ENCODE results near the gene TBC1D22A. TPM values are rescaled to one million over a fixed set of nuclear protein-coding genes. Genes with fewer than 3 reads are reported as not detected.
A peak's percentile ranks its signal among the peaks of the same experiment; 100 is the strongest.

Gene TBC1D22A
- total RNA-seq, 4 donors from 2014 or later = 9.2 to 45.3 (median 22.8) TPM

DNA sequence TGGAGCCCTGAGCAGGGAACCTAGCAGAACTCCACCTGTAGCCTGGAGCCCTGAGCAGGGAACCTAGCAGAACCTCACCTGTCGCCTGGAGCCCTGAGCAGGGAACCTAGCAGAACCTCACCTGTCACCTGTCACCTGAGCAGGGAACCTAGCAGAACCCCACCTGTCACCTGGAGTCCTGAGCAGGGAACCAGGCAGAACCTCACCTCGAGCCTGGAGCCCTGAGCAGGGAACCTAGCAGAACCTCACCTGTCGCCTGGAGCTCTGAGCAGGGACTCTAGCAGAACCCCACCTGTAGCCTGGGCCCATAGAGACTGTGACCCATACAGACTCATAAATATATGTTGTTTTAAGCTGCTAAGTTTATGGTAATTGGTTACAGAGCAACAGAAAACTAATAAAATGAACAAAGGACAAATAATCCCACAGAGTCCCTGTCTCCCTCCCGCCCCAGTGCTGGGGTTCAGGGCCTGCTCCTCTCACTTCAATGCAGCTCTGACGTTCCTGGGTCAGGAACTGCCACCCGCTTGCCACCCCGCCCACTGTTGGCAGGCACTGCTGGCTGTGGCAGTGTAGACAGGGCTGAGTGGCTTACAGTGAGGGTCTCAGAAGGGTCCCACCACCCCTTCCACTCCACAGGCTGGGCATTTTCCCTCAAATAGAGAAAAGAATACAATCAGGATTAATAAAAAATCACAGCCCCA, 259.1 kb downstream of the TBC1D22A start:
- Histone ChIP-seq H3K27ac (peak overlapping the region in 1 of 2 donors; percentile 5), H3K36me3 (no peaks in the 10 kb centered on the region), H3K4me3 (no peak overlapping the region), H3K9me3 (no peaks in the 10 kb centered on the region), H3K4me1 (no peaks in the 10 kb centered on the region), H3K27me3 (no peaks in the 10 kb centered on the region)
- TF ChIP-seq POLR2A (IDR thresholded peaks at IDR 0.05) = no peak
- TF ChIP-seq, protein P1, sequence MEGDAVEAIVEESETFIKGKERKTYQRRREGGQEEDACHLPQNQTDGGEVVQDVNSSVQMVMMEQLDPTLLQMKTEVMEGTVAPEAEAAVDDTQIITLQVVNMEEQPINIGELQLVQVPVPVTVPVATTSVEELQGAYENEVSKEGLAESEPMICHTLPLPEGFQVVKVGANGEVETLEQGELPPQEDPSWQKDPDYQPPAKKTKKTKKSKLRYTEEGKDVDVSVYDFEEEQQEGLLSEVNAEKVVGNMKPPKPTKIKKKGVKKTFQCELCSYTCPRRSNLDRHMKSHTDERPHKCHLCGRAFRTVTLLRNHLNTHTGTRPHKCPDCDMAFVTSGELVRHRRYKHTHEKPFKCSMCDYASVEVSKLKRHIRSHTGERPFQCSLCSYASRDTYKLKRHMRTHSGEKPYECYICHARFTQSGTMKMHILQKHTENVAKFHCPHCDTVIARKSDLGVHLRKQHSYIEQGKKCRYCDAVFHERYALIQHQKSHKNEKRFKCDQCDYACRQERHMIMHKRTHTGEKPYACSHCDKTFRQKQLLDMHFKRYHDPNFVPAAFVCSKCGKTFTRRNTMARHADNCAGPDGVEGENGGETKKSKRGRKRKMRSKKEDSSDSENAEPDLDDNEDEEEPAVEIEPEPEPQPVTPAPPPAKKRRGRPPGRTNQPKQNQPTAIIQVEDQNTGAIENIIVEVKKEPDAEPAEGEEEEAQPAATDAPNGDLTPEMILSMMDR (IDR thresholded peaks at IDR 0.05) = no peak
- DNase-seq = no peak
- intact Hi-C loops (cut with DNase I; ENCODE audit: low total_unique reads) = no loop called here

DNA sequence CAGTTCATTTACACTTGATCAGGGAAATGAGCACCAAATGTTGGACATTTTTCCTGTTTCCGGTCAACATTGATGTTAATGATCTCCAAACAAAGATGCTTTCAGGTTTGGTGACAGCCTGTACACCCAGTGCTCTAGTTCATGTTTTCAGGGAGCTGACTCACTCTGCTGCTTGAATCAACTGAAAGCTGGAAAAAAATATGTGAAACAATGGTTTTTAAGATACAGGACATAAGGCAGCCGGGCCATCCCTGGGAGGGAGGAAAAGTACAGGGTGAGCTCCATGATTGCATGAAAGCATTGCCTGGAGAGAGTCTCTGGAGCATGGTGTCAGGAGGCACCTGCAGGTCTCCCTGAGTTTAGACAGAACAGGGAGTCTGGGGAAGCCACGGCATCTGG, 259.6 kb downstream of the TBC1D22A start:
- Histone ChIP-seq H3K4me3 (no peak overlapping the region), H3K27ac (peak overlapping the region in 1 of 2 donors; percentile 5), H3K36me3 (no peaks in the 10 kb centered on the region), H3K27me3 (no peaks in the 10 kb centered on the region), H3K9me3 (no peaks in the 10 kb centered on the region), H3K4me1 (no peaks in the 10 kb centered on the region)
- intact Hi-C loops (cut with DNase I; ENCODE audit: low total_unique reads) = no loop called here
- no peak for TF ChIP-seq POLR2A (IDR thresholded peaks at IDR 0.05)
- TF ChIP-seq, protein P1 (IDR thresholded peaks at IDR 0.05) = no peak
- DNase-seq = no peak

DNA sequence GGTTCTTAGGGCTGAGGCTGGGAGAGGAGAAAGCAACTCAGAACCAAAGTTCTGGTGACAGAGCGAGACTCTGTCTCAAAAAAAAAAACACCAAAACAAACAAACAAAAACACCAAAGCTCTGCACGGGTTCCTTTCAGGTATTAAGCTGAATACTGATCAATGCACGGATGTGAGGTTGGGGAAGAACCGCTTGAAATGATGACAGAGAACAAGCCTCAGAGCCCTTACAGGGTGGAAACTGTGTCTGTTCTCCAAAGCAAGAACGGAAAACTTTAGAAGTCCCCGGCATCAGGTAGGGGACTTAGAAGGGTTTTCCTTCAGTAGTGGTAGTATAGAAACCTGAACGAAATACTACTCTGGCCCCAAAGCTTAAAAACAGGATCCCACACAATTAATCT, 260.0 kb downstream of the TBC1D22A start:
- TF ChIP-seq POLR2A (IDR thresholded peaks at IDR 0.05) = no peak
- TF ChIP-seq, protein P1 (IDR thresholded peaks at IDR 0.05) = no peak

DNA sequence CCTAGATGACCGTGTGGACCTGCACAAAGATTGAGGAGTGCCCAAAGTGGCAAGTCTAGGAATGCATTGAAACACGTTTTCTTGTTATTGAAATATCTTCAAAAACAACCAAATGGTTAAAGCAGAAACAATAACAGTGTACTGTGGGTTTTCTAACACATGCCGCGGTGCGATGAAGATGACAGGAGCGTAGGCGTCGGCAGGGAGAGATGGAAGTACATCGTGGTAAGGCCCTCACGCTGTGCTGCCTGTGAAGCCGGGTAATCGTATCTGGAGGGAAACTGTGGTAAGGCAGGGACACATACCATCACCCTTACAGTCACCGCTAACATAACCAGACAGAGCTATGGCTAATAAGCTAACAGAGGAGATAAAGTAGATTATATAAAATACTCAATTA, 261.4 kb downstream of the TBC1D22A start:
- H3K36me3 ChIP-seq = no peaks in the 10 kb centered on the region
- no peak for DNase-seq
- TF ChIP-seq, protein P1 (IDR thresholded peaks at IDR 0.05) = no peak
- TF ChIP-seq POLR2A (IDR thresholded peaks at IDR 0.05) = no peak
- no peaks in the 10 kb centered on the region for H3K27me3 ChIP-seq
- no peak overlapping the region for H3K27ac ChIP-seq
- no peaks in the 10 kb centered on the region for H3K4me1 ChIP-seq
- H3K9me3 ChIP-seq = no peaks in the 10 kb centered on the region
- intact Hi-C loops (cut with DNase I; ENCODE audit: low total_unique reads) = no loop called here
- no peak overlapping the region for H3K4me3 ChIP-seq

More for the DNA sequence above, 260.0 kb downstream of the TBC1D22A start:
- H3K9me3 ChIP-seq = no peaks in the 10 kb centered on the region
- H3K4me3 ChIP-seq = no peak overlapping the region
- no peaks in the 10 kb centered on the region for H3K36me3 ChIP-seq
- H3K4me1 ChIP-seq = no peaks in the 10 kb centered on the region
- no peak overlapping the region for H3K27ac ChIP-seq
- no peak for DNase-seq
- intact Hi-C loops (cut with DNase I; ENCODE audit: low total_unique reads) = no loop called here
- H3K27me3 ChIP-seq = no peaks in the 10 kb centered on the region

DNA sequence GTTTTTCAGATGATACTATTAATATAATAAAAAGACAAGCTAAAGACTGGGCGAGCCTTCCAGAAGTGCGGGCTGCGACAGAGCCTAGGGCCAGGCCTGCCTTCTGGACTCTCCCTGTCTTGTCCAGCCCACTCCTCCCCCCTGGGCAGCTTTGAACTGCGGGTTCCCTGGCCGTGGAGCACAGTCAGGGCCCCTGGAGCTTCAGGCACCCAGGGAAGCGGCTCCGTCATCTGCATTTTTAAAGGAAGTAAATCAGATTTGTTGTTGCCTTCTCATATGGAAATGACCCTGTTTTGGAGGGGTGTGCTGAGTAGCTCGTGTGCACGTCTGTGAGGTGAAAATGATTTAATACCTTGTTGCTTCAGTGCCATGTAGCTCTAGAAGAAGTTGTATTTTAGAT, 265.3 kb downstream of the TBC1D22A start:
- no peak overlapping the region for H3K4me3 ChIP-seq
- DNase-seq = peak in 1 of 2 donors; percentile 70
- no peaks in the 10 kb centered on the region for H3K27me3 ChIP-seq
- TF ChIP-seq, protein P1 (IDR thresholded peaks at IDR 0.05) = no peak
- TF ChIP-seq POLR2A (IDR thresholded peaks at IDR 0.05) = no peak
- peaks cover 0 to 5% of the 10 kb centered on the region in 2 donors for H3K4me1 ChIP-seq
- H3K27ac ChIP-seq = peak overlapping the region; percentile 62 to 84
- intact Hi-C loops (cut with DNase I; ENCODE audit: low total_unique reads) = no loop called here
- H3K36me3 ChIP-seq = no peaks in the 10 kb centered on the region
- no peaks in the 10 kb centered on the region for H3K9me3 ChIP-seq
